Astrocyte of the spinal cord (primary cell): Measurements from ENCODE around the gene PPP1CC.
"Not testable (repeated sequence)": the region's sequence is repeated elsewhere in the genome, so short reads cannot be mapped to it uniquely, and the experiment has no call there.

ENCODE experiments used
- DNase-seq: peaks from one replicate; pipeline ENCODE4 v3.0.0; 2011; ENCODE audit warnings: low read depth, low spot score
- H3K4me3 ChIP-seq: 2 replicates; pipeline ENCODE4 v1.5.1; 2011; ENCODE audit warnings: low read depth, mild to moderate bottlenecking, low read length, moderate library complexity
- CTCF ChIP-seq: IDR thresholded peaks from 2 replicates; pipeline ENCODE4 v1.5.1; 2012; ENCODE audit warnings: low read depth, mild to moderate bottlenecking, low read length, inconsistent platforms
- in situ Hi-C: cut with HindIII; loops from 2 replicates; pipeline ENCODE4 v1.10.0; 2017; ENCODE audit warnings: low sequenced_read_pairs

Gene PPP1CC

GRCh38 chr12:110731479-110731878 is 11.2 kb downstream of the PPP1CC start:
- in situ Hi-C loops: no loop called here
- DNase-seq: no peak
- H3K4me3 ChIP-seq: no peak overlapping the region
- TF ChIP-seq CTCF: no peak

- DNase-seq: no peak
- TF ChIP-seq CTCF: no peak
- in situ Hi-C loops: no loop called here
- no peak overlapping the region for H3K4me3 ChIP-seq
Observed at GRCh38 chr12:110728628-110729027, 14.1 kb downstream of the PPP1CC start.

- no peak for TF ChIP-seq CTCF
- in situ Hi-C loops: no loop called here
- H3K4me3 ChIP-seq: no peak overlapping the region
- DNase-seq: no peak
Observed at GRCh38 chr12:110726708-110727369, 15.9 kb downstream of the PPP1CC start.

GRCh38 chr12:110726028-110726427 is 16.7 kb downstream of the PPP1CC start:
- no peak for DNase-seq
- in situ Hi-C loops: no loop called here
- TF ChIP-seq CTCF: no peak
- H3K4me3 ChIP-seq: no peak overlapping the region

- no peak overlapping the region for H3K4me3 ChIP-seq
- in situ Hi-C loops: no loop called here
- no peak for DNase-seq
- no peak for TF ChIP-seq CTCF
Observed at GRCh38 chr12:110725267-110725666, 17.4 kb downstream of the PPP1CC start.

- H3K4me3 ChIP-seq, in situ Hi-C loops, DNase-seq: not testable (repeated sequence)
Observed at GRCh38 chr12:110722892-110723291, 19.8 kb downstream of the PPP1CC start.

- H3K4me3 ChIP-seq: no peak overlapping the region
- TF ChIP-seq CTCF: no peak
- in situ Hi-C loops: no loop called here
- no peak for DNase-seq
Observed at GRCh38 chr12:110721570-110721969, 21.1 kb downstream of the PPP1CC start.
